ENCODE results near the gene HOXD9.

HOXD9 gene

GRCh38 chr2:176157499-176158185 is 35.1 kb downstream of the HOXD9 start:
- DNase-seq: no peak

- DNase-seq: no peak
Observed at GRCh38 chr2:176158186-176158591, 35.7 kb downstream of the HOXD9 start.

GRCh38 chr2:176158855-176159662 is 36.5 kb downstream of the HOXD9 start:
- no peak for DNase-seq

DNA sequence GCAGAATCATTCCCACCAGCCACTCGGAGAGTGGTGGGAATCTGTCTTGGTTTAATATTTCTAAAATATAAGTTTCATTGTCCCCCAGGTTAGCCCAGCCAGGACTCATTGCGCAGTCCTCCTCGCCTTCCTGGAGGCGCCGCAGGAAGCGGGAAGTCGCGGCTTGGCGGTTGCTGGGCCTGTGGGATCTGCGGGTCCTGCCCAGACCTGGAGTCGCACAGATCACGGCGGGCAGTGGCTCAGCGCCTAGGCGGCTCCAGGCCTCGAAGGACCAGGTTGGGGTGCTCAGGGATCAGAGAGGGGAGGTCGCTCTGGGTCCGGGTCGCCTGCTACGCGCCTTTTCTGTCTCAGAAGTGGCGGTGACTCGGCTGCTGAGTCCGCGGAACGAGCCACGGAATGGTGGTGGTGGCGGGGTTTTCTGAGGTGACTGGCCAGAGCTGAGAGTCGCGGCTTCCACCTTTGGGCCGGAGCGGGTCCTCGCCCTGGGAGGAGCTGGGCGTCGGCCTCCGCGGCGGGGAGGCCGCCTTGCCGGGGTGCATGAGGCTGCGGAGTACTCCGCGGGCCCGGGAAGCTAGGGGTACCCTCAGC is 37.2 kb downstream of the HOXD9 start:
- DNase-seq: no peak

- DNase-seq: no peak
Observed at GRCh38 chr2:176160251-176160985, 37.9 kb downstream of the HOXD9 start.

DNA sequence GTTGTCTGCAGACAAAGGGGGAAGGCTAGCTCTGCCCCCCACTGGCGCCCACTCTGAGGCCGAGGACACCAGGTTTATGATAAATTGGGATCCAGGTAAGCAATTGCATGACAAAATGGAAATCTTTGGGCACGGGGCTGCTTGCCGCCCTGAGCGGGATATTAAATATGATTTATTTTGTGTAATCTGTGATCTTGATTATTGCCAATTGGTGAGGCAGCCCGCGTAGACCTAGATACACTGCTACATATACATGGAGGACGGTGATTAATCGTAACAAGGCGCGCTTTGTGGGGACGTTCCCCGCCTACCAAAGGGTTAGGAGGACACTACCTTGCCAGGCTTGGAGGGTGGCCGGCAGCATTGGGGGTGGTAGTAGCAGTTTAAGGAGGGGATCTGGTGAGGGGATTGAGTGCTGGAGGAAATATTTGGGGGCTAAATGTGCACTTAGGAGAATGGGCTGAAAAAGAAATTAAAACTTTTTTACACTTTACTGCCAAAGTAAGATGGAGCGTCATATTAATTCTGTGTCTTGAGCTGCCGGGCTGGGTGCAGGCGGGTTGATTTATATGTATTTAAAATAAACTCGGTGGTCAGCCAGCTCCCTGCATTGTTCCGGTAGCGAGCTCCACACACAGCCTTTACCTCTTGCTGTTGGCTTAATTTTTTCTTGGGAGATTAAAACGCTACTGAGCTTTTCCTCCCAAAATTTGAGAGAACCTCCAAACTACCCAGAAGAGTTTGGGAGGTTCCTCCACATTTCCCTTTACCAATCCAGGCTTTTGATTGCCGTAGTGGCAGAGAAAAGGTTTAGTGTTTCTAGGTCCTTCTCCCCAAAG is 38.7 kb downstream of the HOXD9 start:
- DNase-seq: no peak

DNA sequence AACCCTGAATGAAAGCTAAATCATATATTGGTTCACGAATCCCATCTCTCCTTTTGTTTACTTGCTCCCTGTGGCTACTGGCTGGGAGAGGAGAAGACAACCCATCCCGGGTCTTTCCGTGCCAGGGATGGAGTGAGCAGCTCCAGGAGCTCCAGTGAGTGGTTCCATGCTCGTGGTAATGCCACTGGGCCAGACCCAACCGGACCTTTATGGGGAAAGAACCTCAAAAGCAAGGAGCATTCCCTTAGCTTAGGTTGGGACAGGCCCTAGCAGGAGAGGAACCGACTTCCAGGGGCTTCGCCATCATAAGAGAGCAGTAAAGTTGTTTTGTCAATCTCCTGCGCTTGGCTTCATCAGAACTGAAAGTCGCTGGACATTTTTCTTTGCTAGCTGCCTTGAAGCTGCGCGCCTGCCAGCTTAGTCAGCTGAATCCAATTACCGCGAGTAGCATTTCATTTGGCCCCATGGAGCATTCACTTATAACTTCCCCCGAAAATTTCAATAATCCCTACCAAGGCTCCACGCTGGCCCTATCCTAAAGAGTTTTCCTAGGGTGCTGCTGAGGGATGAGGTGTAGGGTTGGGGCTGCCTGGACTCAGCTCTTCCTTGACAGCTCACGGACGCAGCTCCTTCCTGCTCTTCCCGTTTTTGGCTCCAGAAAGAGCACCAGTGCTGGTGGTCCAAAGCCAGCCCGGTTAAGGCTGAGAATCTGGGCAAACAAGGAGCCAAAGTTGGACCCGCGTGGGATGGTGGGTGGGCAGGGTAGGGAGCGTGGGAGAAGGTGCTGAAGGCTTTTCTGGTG is 39.5 kb downstream of the HOXD9 start:
- no peak for DNase-seq

DNA sequence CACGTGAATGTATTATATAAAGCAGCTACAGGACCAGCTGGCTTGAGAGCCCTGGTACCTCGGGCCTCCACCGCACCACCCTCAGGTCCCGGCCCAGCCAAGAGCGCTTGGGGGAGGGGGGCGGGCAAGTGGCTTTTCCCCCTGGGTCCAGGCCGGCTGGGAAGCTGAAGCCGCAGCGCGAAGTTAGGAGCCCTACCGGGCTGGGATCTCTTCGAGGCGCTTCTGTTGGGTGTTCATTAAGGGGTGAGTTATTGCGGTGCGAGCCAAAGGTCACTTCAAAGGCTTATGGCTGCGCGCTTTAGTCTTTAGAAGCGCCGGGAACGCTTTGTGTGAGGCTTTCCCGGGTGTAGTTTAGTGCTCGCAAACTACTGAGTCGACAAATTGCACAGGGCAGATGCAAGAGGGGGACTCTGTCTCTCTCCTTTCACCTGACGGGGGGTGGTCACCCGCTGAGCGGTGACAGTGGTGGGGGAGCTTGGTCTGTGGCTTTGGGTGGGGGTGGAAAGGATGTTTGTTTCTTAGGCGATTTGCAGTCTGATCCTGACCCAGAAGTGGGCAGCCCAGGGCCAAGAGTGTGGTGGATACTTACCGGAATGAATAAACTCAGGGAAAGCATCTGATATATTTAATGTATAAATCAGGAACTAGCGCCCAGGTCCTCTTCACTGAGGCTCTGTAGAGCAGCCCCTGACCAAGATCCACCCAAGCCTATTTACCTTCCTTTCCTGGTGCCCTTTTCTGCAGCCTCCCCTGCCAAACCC is 40.6 kb downstream of the HOXD9 start:
- DNase-seq: no peak

- DNase-seq: no peak
Observed at GRCh38 chr2:176163672-176164056, 41.1 kb downstream of the HOXD9 start.

GRCh38 chr2:176164201-176164600 is 41.7 kb downstream of the HOXD9 start:
- no peak for DNase-seq

GRCh38 chr2:176164611-176165369 is 42.3 kb downstream of the HOXD9 start:
- no peak for DNase-seq

DNA sequence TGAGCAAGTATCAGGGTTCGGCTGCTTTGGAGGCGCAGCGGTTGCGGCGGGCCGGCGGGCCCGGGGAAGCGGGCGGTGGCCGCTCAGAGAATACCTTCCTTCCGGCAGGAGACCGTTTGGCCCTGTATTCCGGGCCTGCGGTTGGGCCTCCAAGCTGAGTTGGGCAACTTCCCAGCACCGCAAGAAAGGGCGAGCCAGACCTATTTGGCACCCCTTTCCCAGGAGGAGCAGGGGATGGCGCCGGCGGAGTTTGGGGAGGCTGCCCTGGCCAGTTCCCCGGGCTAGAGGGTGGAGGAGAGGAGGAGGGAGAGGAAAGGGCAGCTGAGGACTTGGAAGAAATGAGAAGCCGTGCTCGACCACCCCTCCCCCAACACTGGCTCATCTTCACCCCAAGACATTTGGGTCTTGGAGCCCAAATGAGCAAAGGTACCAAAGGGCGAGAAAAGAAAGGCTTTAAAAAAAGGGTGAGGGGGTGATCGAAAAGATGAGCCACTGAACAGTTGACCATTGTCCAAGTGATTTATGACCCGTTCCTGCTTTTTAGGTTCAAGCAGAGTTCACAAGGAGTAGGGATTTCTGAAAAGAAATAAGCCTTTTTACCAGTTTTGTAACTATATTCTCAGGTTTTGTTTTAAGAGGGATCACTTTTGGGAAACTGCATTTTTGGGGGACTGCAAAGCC is 43.0 kb downstream of the HOXD9 start:
- no peak for DNase-seq

- DNase-seq: no peak
Observed at GRCh38 chr2:176166272-176166671, 43.8 kb downstream of the HOXD9 start.

DNA sequence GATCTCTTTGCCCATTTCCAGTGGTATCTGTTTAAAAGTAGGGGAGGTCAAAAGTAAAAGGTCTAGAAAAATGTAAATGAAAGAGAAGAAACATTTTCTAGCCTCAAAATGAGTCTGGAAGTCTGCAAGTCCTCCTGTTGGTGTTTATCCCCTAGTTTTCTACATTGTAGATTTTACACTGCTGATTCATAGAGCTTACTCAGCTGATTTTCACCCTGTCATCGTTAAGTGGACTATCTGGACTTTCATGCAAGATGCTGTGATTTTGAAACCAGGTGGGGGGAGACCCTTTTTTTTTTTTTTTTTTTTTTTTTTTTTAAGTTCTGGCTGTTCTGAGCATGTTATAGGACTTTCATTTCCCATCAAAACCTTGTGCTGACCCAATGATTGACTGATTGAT is 44.9 kb downstream of the HOXD9 start:
- DNase-seq: no peak

GRCh38 chr2:176169181-176169580 is 46.7 kb downstream of the HOXD9 start:
- DNase-seq: no peak

DNA sequence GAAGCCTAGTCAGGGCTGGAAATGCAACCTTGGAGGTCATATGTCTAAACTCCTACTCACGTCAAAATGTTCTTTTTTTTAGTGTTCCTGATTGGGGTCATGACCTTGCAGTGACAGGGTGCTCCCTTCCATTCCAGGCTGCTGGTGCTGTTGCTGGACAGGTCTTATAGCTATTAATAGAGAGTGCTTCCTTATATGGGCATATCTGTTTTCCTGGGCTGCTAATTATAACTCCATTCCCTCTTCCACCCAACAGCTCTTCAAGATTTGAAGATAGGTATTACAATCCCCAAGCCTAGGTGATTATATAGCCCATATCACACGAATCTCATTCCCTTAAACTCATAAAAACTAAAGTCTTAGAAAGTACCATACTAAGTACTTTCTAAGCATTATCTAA is 47.2 kb downstream of the HOXD9 start:
- DNase-seq: no peak

GRCh38 chr2:176170602-176171305 is 48.2 kb downstream of the HOXD9 start:
- no peak for DNase-seq

- no peak for DNase-seq
Observed at GRCh38 chr2:176171351-176172006, 49.0 kb downstream of the HOXD9 start.
